Measurements from ENCODE around the gene SP140L. TPM values are rescaled to one million over a fixed set of nuclear protein-coding genes. Genes with fewer than 3 reads are reported as not detected.

SP140L gene
- total and polyA plus RNA-seq, 7 donors = 1.6 to 6.7 (median 3.7) TPM

DNA sequence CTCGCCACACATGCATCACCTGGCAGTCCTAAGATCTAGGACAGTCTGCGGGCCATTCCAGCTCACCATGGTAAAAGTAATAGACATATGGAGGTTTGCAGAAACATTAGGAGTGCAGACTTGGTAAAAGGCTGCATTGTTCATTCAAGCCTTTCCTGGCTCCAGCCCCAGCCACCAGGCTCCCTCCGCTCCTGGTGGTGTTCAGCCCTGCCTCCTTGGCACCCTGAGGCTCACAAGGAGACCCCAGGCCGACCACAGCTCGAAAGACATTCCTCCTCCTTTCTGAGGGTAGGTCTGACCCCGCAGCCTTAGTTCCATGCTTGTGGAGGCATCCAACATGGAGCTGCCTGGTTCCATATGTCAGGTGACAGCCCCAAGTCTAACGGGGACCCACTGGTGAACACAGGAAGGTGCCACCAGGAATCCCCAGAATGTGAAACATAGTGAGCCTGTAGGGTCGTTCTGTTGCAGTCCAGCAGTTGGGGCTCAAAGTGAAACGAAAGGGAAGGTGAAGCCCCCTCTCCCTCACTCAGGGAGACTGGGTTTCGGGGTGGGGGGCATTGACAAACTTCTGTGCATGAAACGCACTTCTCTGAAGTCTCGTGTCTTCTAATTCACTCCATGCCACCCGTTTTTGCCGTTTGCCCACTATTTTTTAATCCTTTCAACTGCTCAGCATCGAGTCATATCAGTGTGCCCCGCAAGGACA, 84.0 kb downstream of the SP140L start:
- Histone ChIP-seq H3K4me1 (peaks cover 10% of the 10 kb centered on the region), H3K36me3 (ENCODE audit: insufficient read depth in 1 of 2, low read depth in 1 of 2) (no peaks in the 10 kb centered on the region), H3K4me3 (peak overlapping the region; percentile 84), H3K27me3 (ENCODE audit: insufficient read depth in 3 of 3, low read length in 2 of 3) (no peaks in the 10 kb centered on the region), H3K27ac (peak overlapping the region; percentile 80), H3K9me3 (no peaks in the 10 kb centered on the region)
- ATAC-seq (no peak), DNase-seq (no peak)
- WGBS, 3 donors = 28 to 32% (median 28%) methylated on average over 16 of the region's 16 CpGs
- intact Hi-C loops (cut with DNase I) = loop anchor here in 1 of 2 donors (5.0 kb wide), 1 partner anchor 84 kb away; the partner anchor contains the start of gene SP140L
- TF ChIP-seq, protein P1, sequence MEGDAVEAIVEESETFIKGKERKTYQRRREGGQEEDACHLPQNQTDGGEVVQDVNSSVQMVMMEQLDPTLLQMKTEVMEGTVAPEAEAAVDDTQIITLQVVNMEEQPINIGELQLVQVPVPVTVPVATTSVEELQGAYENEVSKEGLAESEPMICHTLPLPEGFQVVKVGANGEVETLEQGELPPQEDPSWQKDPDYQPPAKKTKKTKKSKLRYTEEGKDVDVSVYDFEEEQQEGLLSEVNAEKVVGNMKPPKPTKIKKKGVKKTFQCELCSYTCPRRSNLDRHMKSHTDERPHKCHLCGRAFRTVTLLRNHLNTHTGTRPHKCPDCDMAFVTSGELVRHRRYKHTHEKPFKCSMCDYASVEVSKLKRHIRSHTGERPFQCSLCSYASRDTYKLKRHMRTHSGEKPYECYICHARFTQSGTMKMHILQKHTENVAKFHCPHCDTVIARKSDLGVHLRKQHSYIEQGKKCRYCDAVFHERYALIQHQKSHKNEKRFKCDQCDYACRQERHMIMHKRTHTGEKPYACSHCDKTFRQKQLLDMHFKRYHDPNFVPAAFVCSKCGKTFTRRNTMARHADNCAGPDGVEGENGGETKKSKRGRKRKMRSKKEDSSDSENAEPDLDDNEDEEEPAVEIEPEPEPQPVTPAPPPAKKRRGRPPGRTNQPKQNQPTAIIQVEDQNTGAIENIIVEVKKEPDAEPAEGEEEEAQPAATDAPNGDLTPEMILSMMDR (IDR thresholded peaks at IDR 0.05) = no peak

GRCh38 chr2:230411570-230412370, 84.8 kb downstream of the SP140L start:
- TF ChIP-seq, protein P1 (IDR thresholded peaks at IDR 0.05) = no peak
- Histone ChIP-seq H3K27me3 (ENCODE audit: insufficient read depth in 3 of 3, low read length in 2 of 3) (no peaks in the 10 kb centered on the region), H3K4me3 (peak overlapping the region; percentile 84), H3K9me3 (no peaks in the 10 kb centered on the region), H3K4me1 (peaks cover 10% of the 10 kb centered on the region), H3K27ac (peak overlapping the region; percentile 80), H3K36me3 (ENCODE audit: insufficient read depth in 1 of 2, low read depth in 1 of 2) (no peaks in the 10 kb centered on the region)
- ATAC-seq = peak; percentile 73 to 84 (median 74)
- 1 to 2% (median 1%) methylated on average over 54 to 57 of the region's 57 CpGs for whole genome bisulfite sequencing, 3 donors
- intact Hi-C loops (cut with DNase I) = loop anchor here in 1 of 2 donors (5.0 kb wide), 1 partner anchor 84 kb away; the partner anchor contains the start of gene SP140L
- DNase-seq = peak; percentile 60 to 73

DNA sequence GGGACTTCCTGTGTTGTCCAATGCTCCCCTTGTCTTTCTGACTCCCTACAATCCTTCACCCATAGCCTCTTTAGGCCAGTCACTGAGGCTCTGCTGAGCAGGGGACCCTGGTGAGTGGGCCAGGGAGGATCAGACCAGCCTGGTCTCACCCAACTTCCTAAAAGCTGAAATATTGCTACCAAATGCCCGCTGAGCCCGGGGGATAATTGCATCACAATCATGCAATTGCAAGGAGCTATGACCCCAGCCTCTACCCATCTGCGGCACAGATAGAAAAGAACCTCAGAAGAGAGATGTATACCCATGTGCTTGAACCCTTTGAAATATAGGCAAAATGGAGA, 85.3 kb downstream of the SP140L start:
- WGBS, 3 donors = 86 to 91% (median 91%) methylated on average over 3 of the region's 3 CpGs
- Histone ChIP-seq H3K4me1 (peaks cover 10% of the 10 kb centered on the region), H3K27me3 (ENCODE audit: insufficient read depth in 3 of 3, low read length in 2 of 3) (no peaks in the 10 kb centered on the region), H3K4me3 (peak overlapping the region; percentile 84), H3K9me3 (no peaks in the 10 kb centered on the region), H3K27ac (peak overlapping the region; percentile 80), H3K36me3 (ENCODE audit: insufficient read depth in 1 of 2, low read depth in 1 of 2) (no peaks in the 10 kb centered on the region)
- TF ChIP-seq, protein P1 (IDR thresholded peaks at IDR 0.05) = no peak
- no peak for DNase-seq
- intact Hi-C loops (cut with DNase I) = loop anchor here in 1 of 2 donors (5.0 kb wide), 1 partner anchor 85 kb away; the partner anchor contains the start of gene SP140L
- ATAC-seq = peak in 1 of 4 donors; percentile 3

- intact Hi-C loops (cut with DNase I) = loop anchor here in 1 of 2 donors (5.0 kb wide), 1 partner anchor 86 kb away; the partner anchor contains the start of gene SP140L
- peaks cover 10% of the 10 kb centered on the region for H3K4me1 ChIP-seq
- H3K27ac ChIP-seq = peak overlapping the region; percentile 80
Measured at GRCh38 chr2:230412846-230413245, 85.9 kb downstream of the SP140L start.

More at GRCh38 chr2:230412846-230413245, 85.9 kb downstream of the SP140L start:
- 81 to 91% (median 85%) methylated on average over 9 of the region's 9 CpGs for WGBS, 3 donors
- TF ChIP-seq, protein P1 (IDR thresholded peaks at IDR 0.05) = no peak
- ATAC-seq (no peak), DNase-seq (no peak)
- H3K4me3 ChIP-seq = no peak overlapping the region
- H3K9me3 ChIP-seq = no peaks in the 10 kb centered on the region
- no peaks in the 10 kb centered on the region for H3K27me3 ChIP-seq (ENCODE audit: insufficient read depth in 3 of 3, low read length in 2 of 3)
- no peaks in the 10 kb centered on the region for H3K36me3 ChIP-seq (ENCODE audit: insufficient read depth in 1 of 2, low read depth in 1 of 2)
